Peyer's patch (tissue), 4 donors: ENCODE data around the gene RAB9A.
"Not testable (repeated sequence)": the region's sequence is repeated elsewhere in the genome, so short reads cannot be mapped to it uniquely, and the experiment has no call there.

ENCODE experiments used
- POLR2A ChIP-seq, 2 donors: fragments of 450-650 bp; IDR thresholded peaks; one replicate each; pipeline ENCODE4 v1.5.1; 2017; ENCODE audit warnings: antibody characterized with exemption in 2 of 2, mild to moderate bottlenecking in 2 of 2, moderate library complexity in 2 of 2
- TF ChIP-seq, protein P1 (sequence below), 6 experiments: fragments of 450-650 bp in 4 of 6; fragments of 200-600 bp in 2 of 6; sonication (generic) in 1 of 6; IDR thresholded peaks; one replicate each; pipeline ENCODE4 v1.5.1; 2017 to 2019; ENCODE audit warnings: antibody characterized with exemption in 6 of 6, mild to moderate bottlenecking in 3 of 6, moderate library complexity in 1 of 6

DNA sequence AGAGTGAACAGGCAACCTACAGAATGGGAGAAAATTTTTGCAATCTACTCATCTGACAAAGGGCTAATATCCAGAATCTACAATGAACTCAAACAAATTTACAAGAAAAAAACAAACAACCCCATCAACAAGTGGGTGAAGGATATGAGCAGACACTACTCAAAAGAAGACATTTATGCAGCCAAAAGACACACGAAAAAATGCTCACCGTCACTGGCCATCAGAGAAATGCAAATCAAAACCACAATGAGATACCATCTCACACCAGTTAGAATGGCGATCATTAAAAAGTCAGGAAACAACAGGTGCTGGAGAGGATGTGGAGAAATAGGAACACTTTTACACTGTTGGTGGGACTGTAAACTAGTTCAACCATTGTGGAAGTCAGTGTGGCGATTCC lies 47.2 kb upstream of the RAB9A start:
- TF ChIP-seq, protein P1, sequence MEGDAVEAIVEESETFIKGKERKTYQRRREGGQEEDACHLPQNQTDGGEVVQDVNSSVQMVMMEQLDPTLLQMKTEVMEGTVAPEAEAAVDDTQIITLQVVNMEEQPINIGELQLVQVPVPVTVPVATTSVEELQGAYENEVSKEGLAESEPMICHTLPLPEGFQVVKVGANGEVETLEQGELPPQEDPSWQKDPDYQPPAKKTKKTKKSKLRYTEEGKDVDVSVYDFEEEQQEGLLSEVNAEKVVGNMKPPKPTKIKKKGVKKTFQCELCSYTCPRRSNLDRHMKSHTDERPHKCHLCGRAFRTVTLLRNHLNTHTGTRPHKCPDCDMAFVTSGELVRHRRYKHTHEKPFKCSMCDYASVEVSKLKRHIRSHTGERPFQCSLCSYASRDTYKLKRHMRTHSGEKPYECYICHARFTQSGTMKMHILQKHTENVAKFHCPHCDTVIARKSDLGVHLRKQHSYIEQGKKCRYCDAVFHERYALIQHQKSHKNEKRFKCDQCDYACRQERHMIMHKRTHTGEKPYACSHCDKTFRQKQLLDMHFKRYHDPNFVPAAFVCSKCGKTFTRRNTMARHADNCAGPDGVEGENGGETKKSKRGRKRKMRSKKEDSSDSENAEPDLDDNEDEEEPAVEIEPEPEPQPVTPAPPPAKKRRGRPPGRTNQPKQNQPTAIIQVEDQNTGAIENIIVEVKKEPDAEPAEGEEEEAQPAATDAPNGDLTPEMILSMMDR (IDR thresholded peaks at IDR 0.05) = not testable (repeated sequence)
- TF ChIP-seq POLR2A (IDR thresholded peaks at IDR 0.05) = not testable (repeated sequence)
